Progenitor cell of endocrine pancreas (in vitro differentiated cells): Measurements from ENCODE around the gene HMCN2. TPM values are rescaled to one million over a fixed set of nuclear protein-coding genes. Genes with fewer than 3 reads are reported as not detected.

Experiments
- DNase-seq: peaks from one replicate; pipeline ENCODE4 v3.0.0; 2021; ENCODE audit warnings: low spot score; ENCODE audit not compliant: unreplicated experiment
- H3K27ac Mint-ChIP-seq: 2 replicates; pipeline ENCODE4 v1.8.0; 2021; ENCODE audit warnings: mild to moderate bottlenecking, moderate library complexity, mixed read lengths
- H3K27me3 Mint-ChIP-seq: 2 replicates; pipeline ENCODE4 v1.8.0; 2021; ENCODE audit warnings: mixed read lengths
- H3K36me3 Mint-ChIP-seq: 2 replicates; pipeline ENCODE4 v1.8.0; 2022; ENCODE audit warnings: mixed read lengths; ENCODE audit not compliant: insufficient read depth
- H3K4me1 Mint-ChIP-seq: 2 replicates; pipeline ENCODE4 v1.8.0; 2021; ENCODE audit warnings: low read depth, mixed read lengths
- H3K4me3 Mint-ChIP-seq: 2 replicates; pipeline ENCODE4 v1.8.0; 2021; ENCODE audit warnings: low read depth, mild to moderate bottlenecking, moderate library complexity, mixed read lengths
- H3K9me3 Mint-ChIP-seq: 2 replicates; pipeline ENCODE4 v1.8.0; 2021; ENCODE audit warnings: low read depth, mixed read lengths
- CTCF ChIP-seq: fragments of 200-600 bp; sonication (generic); IDR thresholded peaks from one replicate; pipeline ENCODE4 v1.5.0; 2021; ENCODE audit warnings: antibody characterized with exemption, mild to moderate bottlenecking; ENCODE audit not compliant: unreplicated experiment
- total RNA-seq: library from RNA; stranded (reverse); gene quantifications from 2 replicates; pipeline ENCODE4 v1.2.1, GENCODE V29; 2021

The HMCN2 gene
- total RNA-seq, 1 donor from 2014 or later = 0.26 TPM

GRCh38 chr9:130348881-130349280 is 83.3 kb downstream of the HMCN2 start:
- H3K9me3 Mint-ChIP-seq = no peaks in the 10 kb centered on the region

GRCh38 chr9:130349398-130349797 is 83.8 kb downstream of the HMCN2 start:
- no peak overlapping the region for H3K4me3 Mint-ChIP-seq
- H3K9me3 Mint-ChIP-seq = no peaks in the 10 kb centered on the region
- no peak for TF ChIP-seq CTCF
- H3K27me3 Mint-ChIP-seq = peaks cover 3% of the 10 kb centered on the region
- no peak for DNase-seq
- no peaks in the 10 kb centered on the region for H3K36me3 Mint-ChIP-seq
- no peaks in the 10 kb centered on the region for H3K4me1 Mint-ChIP-seq
- H3K27ac Mint-ChIP-seq = no peak overlapping the region

More at GRCh38 chr9:130348881-130349280, 83.3 kb downstream of the HMCN2 start:
- Mint-ChIP-seq H3K4me3 (no peak overlapping the region), H3K36me3 (no peaks in the 10 kb centered on the region), H3K4me1 (no peaks in the 10 kb centered on the region), H3K27me3 (peaks cover 3% of the 10 kb centered on the region), H3K27ac (no peak overlapping the region)
- no peak for TF ChIP-seq CTCF
- no peak for DNase-seq

DNA sequence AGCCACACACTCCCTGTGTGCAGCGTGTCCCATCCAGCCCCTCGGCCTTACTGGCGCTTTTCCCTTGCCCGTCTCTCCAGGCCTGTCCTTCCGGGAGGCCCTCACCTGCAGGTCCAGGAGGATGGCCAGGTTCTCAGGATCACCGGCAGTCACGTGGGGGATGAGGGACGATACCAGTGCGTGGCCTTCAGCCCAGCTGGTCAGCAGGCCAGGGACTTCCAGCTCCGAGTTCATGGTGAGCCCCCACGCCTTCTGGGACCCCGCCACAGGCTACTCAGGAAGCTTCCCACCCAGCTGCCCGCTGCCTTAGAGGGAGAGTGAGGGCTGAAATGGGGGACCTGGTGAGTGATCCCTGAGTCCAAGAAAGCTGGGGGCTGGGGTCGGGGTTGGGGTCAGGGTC is 85.8 kb downstream of the HMCN2 start:
- no peak overlapping the region for H3K27ac Mint-ChIP-seq
- DNase-seq = no peak
- H3K4me3 Mint-ChIP-seq = no peak overlapping the region
- TF ChIP-seq CTCF = no peak
- no peaks in the 10 kb centered on the region for H3K4me1 Mint-ChIP-seq
- no peaks in the 10 kb centered on the region for H3K36me3 Mint-ChIP-seq
- H3K27me3 Mint-ChIP-seq = peaks cover 3% of the 10 kb centered on the region
- H3K9me3 Mint-ChIP-seq = no peaks in the 10 kb centered on the region

DNA sequence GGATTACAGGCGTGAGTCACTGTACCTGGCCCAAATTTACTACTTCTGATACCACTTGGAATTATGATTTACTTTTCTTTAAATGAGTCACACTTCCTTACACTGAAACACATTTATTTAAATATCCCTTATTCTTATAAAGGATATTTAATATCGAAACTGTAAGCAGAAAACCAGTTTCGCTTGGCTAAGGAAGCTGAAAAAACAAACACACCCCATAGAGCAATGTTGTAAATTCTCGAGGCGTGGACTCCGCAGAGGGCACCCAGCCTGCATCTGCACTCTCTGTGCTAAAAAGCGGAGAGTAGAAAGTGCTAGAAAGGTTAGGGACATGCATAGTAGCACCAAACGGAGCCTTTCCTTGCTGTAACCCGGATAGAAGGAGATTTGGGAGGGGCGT is 86.5 kb downstream of the HMCN2 start:
- no peak for DNase-seq
- no peaks in the 10 kb centered on the region for H3K4me1 Mint-ChIP-seq
- H3K27me3 Mint-ChIP-seq = peaks cover 3% of the 10 kb centered on the region
- H3K36me3 Mint-ChIP-seq = no peaks in the 10 kb centered on the region
- no peaks in the 10 kb centered on the region for H3K9me3 Mint-ChIP-seq
- H3K4me3 Mint-ChIP-seq = no peak overlapping the region
- H3K27ac Mint-ChIP-seq = no peak overlapping the region
- no peak for TF ChIP-seq CTCF

DNA sequence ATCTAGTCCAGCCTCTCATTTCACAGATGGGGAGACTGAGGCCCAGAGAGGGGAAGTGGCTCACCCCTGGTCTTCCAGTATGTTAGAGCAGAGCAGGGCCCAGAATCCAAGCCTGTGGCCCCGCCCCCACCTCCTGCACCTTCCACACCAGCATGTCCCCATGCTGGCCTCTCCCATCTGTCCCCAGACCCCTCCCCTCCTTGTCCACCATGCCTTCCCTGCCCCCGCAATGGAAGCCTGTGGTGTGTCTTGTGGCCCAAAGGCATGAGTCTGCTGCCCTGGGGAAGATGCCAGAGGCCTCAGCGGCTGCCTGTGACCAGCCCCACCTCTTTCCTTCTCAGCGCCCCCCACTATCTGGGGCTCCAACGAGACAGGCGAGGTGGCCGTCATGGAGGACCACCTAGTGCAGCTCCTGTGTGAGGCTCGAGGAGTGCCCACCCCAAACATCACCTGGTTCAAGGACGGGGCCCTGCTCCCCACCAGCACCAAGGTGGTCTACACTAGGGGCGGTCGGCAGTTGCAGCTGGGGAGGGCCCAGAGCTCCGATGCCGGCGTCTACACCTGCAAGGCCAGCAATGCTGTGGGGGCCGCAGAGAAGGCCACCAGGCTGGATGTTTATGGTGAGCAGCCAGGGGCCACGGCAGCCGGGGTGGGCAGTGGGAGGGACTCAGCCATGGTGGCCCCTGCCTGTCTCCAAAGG is 87.2 kb downstream of the HMCN2 start:
- Mint-ChIP-seq H3K4me1 (no peaks in the 10 kb centered on the region), H3K36me3 (no peaks in the 10 kb centered on the region), H3K9me3 (no peaks in the 10 kb centered on the region), H3K27ac (no peak overlapping the region), H3K4me3 (no peak overlapping the region), H3K27me3 (peaks cover 3% of the 10 kb centered on the region)
- no peak for DNase-seq
- TF ChIP-seq CTCF = no peak
